Measurements from ENCODE around the gene KNDC1.

- TF ChIP-seq, protein P1, sequence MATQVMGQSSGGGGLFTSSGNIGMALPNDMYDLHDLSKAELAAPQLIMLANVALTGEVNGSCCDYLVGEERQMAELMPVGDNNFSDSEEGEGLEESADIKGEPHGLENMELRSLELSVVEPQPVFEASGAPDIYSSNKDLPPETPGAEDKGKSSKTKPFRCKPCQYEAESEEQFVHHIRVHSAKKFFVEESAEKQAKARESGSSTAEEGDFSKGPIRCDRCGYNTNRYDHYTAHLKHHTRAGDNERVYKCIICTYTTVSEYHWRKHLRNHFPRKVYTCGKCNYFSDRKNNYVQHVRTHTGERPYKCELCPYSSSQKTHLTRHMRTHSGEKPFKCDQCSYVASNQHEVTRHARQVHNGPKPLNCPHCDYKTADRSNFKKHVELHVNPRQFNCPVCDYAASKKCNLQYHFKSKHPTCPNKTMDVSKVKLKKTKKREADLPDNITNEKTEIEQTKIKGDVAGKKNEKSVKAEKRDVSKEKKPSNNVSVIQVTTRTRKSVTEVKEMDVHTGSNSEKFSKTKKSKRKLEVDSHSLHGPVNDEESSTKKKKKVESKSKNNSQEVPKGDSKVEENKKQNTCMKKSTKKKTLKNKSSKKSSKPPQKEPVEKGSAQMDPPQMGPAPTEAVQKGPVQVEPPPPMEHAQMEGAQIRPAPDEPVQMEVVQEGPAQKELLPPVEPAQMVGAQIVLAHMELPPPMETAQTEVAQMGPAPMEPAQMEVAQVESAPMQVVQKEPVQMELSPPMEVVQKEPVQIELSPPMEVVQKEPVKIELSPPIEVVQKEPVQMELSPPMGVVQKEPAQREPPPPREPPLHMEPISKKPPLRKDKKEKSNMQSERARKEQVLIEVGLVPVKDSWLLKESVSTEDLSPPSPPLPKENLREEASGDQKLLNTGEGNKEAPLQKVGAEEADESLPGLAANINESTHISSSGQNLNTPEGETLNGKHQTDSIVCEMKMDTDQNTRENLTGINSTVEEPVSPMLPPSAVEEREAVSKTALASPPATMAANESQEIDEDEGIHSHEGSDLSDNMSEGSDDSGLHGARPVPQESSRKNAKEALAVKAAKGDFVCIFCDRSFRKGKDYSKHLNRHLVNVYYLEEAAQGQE (tag by site-specific recombination; IDR thresholded peaks at IDR 0.05): no peak
- TF ChIP-seq ZBTB8A (tag by site-specific recombination; IDR thresholded peaks at IDR 0.05) (peak; percentile 62), EGR2 (tag by site-specific recombination; IDR thresholded peaks at IDR 0.05; ENCODE audit: low read depth) (peak; percentile 45; the same call in 1 of the 2 replicates), CTCF (tag by site-specific recombination; IDR thresholded peaks at IDR 0.05) (peak; percentile 60), ZFHX2 (tag by site-specific recombination; conservative IDR thresholded peaks at IDR 0.05) (peak; percentile 80)
- TF ChIP-seq, protein P2, sequence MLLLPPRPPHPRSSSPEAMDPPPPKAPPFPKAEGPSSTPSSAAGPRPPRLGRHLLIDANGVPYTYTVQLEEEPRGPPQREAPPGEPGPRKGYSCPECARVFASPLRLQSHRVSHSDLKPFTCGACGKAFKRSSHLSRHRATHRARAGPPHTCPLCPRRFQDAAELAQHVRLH (tag by site-specific recombination; IDR thresholded peaks at IDR 0.05): no peak
Observed at GRCh38 chr10:133158756-133159610, 1.0 kb upstream of the KNDC1 start.
